Caco-2 (cell line): Measurements from ENCODE around the gene ATAD3B. TPM values are rescaled to one million over a fixed set of nuclear protein-coding genes. Genes with fewer than 3 reads are reported as not detected.

Source experiments
- BruUV-seq: library from RNA; stranded (reverse); fragments of 400-500 nt; replicated peaks from 2 replicates; lab custom pipeline; 2021; lab: Mats Ljungman, UMichigan
- CTCF ChIA-PET: fragments of 300-600 bp; sonication (Branson Sonifier 250); formaldehyde crosslinking; loops from one replicate; lab custom pipeline; 2022; ENCODE audit warnings: antibody characterized with exemption; lab: Charles Lee
- POLR2A ChIA-PET: fragments of 300-600 bp; sonication (Branson Sonifier 250); formaldehyde crosslinking; loops from one replicate; lab custom pipeline; 2022; ENCODE audit warnings: antibody characterized with exemption; lab: Charles Lee
- DNase-seq, 2 experiments: peaks; one replicate each; pipeline versions ENCODE4 v3.0.0 to v3.0.0-alpha.2; 2020 to 2022
- H3K27me3 ChIP-seq: replicated peaks from 2 replicates; pipeline ENCODE4 v1.6.0; 2011; ENCODE audit warnings: low read length; ENCODE audit not compliant: control insufficient read depth, insufficient read depth
- H3K36me3 ChIP-seq: 2 replicates; pipeline ENCODE4 v1.5.1; 2011; ENCODE audit warnings: low read length; ENCODE audit not compliant: control insufficient read depth, insufficient read depth
- H3K4me1 ChIP-seq: fragments of 250-450 bp; sonication (Bioruptor Pico); 2 replicates; pipeline ENCODE4 v1.5.1; 2020; ENCODE audit warnings: mild to moderate bottlenecking
- H3K4me3 ChIP-seq: 2 replicates; pipeline ENCODE4 v1.5.1; 2011; ENCODE audit warnings: low read depth, mild to moderate bottlenecking, control low read depth, low read length
- H3K9me3 ChIP-seq: fragments of 250-450 bp; sonication (Bioruptor Pico); 2 replicates; pipeline ENCODE4 v1.5.1; 2020; ENCODE audit warnings: mild to moderate bottlenecking, moderate library complexity
- H3K27ac Mint-ChIP-seq: one replicate; pipeline ENCODE4 v1.8.0; 2022; ENCODE audit warnings: mixed read lengths; ENCODE audit not compliant: unreplicated experiment
- H3K27me3 Mint-ChIP-seq: one replicate; pipeline ENCODE4 v1.8.0; 2022; ENCODE audit warnings: mixed read lengths; ENCODE audit not compliant: insufficient read depth, unreplicated experiment
- H3K36me3 Mint-ChIP-seq: one replicate; pipeline ENCODE4 v1.8.0; 2022; ENCODE audit warnings: mild to moderate bottlenecking, mixed read lengths; ENCODE audit not compliant: insufficient read depth, unreplicated experiment
- H3K4me1 Mint-ChIP-seq: one replicate; pipeline ENCODE4 v1.8.0; 2022; ENCODE audit warnings: low read depth, mixed read lengths; ENCODE audit not compliant: unreplicated experiment
- H3K4me3 Mint-ChIP-seq: one replicate; pipeline ENCODE4 v1.8.0; 2022; ENCODE audit warnings: mild to moderate bottlenecking, moderate library complexity, mixed read lengths; ENCODE audit not compliant: unreplicated experiment
- H3K9me3 Mint-ChIP-seq: one replicate; pipeline ENCODE4 v1.8.0; 2022; ENCODE audit warnings: mixed read lengths; ENCODE audit not compliant: unreplicated experiment
- intact Hi-C: fragments of 100-400 bp; cut with micrococcal nuclease; formaldehyde crosslinking; loops from one replicate; pipeline ENCODE4 v1.10.0; 2022; ENCODE audit not compliant: unreplicated experiment
- total RNA-seq: library from RNA; stranded (reverse); gene quantifications from 2 replicates; pipeline ENCODE4 v1.2.3, GENCODE V29; 2022
- TF ChIP-seq, protein P1 (sequence below), 2 experiments: fragments of 200-600 bp in 1 of 2; IDR thresholded peaks; 1 replicate in 1 of 2; 2 replicates in 1 of 2; pipeline versions ENCODE4 v1.5.1 to v1.8.0; 2011 to 2022; ENCODE audit warnings: antibody characterized with exemption in 1 of 2, control low read depth in 1 of 2, inconsistent platforms in 1 of 2, low read depth in 1 of 2, low read length in 1 of 2, mild to moderate bottlenecking in 1 of 2, moderate library complexity in 1 of 2; ENCODE audit not compliant: insufficient read depth in 1 of 2, severe bottlenecking in 1 of 2, unreplicated experiment in 1 of 2

ATAD3B gene
- total RNA-seq, 1 experiment from 2014 or later = 48.1 TPM

DNA sequence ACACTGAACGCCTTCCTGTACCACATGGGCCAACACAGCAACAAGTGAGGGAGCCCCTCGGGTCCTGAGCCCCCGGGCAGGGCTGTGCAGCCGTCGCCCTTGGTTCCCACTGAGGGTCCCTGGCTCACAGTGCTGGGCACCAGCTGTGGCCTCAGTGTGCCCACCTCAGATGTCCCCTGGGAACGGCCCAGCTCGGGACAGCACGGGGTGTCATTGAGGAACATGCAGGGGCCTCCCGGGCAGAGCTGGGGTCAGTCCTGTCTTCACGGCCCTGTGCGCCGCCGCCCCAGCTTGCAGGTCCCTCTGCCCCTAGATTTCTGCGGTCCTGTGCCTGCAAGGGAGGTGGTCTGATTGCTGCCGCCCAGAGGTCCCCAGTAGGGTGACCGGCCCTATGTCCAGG lies 17.7 kb downstream of the ATAD3B start:
- Mint-ChIP-seq H3K4me3 (no peak overlapping the region), H3K27ac (no peak overlapping the region), H3K27me3 (no peaks in the 10 kb centered on the region), H3K9me3 (no peaks in the 10 kb centered on the region), H3K4me1 (no peaks in the 10 kb centered on the region), H3K36me3 (peaks cover 88% of the 10 kb centered on the region)
- BruUV-seq = no TSS peak
- H3K27me3 ChIP-seq = no peaks in the 10 kb centered on the region
- POLR2A ChIA-PET = no interaction called here
- DNase-seq = no peak
- TF ChIP-seq, protein P1, sequence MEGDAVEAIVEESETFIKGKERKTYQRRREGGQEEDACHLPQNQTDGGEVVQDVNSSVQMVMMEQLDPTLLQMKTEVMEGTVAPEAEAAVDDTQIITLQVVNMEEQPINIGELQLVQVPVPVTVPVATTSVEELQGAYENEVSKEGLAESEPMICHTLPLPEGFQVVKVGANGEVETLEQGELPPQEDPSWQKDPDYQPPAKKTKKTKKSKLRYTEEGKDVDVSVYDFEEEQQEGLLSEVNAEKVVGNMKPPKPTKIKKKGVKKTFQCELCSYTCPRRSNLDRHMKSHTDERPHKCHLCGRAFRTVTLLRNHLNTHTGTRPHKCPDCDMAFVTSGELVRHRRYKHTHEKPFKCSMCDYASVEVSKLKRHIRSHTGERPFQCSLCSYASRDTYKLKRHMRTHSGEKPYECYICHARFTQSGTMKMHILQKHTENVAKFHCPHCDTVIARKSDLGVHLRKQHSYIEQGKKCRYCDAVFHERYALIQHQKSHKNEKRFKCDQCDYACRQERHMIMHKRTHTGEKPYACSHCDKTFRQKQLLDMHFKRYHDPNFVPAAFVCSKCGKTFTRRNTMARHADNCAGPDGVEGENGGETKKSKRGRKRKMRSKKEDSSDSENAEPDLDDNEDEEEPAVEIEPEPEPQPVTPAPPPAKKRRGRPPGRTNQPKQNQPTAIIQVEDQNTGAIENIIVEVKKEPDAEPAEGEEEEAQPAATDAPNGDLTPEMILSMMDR (IDR thresholded peaks at IDR 0.05; ENCODE audit: insufficient read depth in 1 of 2, low read depth in 1 of 2, low read length in 1 of 2, severe bottlenecking in 1 of 2, unreplicated experiment in 1 of 2) = no peak
- CTCF ChIA-PET = no interaction called here
- peaks cover 4% of the 10 kb centered on the region for H3K36me3 ChIP-seq
- no peaks in the 10 kb centered on the region for H3K9me3 ChIP-seq
- H3K4me1 ChIP-seq = no peaks in the 10 kb centered on the region
- intact Hi-C loops = no loop called here
- H3K4me3 ChIP-seq = no peak overlapping the region

DNA sequence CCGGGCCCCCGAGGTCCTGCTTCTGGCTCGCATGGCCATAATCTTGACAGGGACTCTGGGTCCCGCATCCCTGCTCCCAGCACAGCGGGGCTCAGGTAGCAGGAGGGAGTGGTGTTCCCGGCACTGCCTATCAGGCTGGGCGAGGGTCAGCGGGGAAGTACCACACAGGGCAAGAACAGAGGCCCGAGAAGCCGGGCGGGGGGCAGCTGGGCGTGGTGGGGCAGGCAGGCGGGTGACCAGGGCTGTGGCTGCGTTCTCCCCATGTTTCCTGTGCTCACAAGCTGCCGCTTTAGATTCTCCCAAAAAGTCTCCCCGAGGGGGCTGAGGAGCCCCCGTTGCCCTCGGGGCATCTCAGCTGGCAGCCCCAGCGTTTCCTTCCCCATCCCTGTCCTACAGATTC lies 18.3 kb downstream of the ATAD3B start:
- TF ChIP-seq, protein P1 (IDR thresholded peaks at IDR 0.05; ENCODE audit: insufficient read depth in 1 of 2, low read depth in 1 of 2, low read length in 1 of 2, severe bottlenecking in 1 of 2, unreplicated experiment in 1 of 2) = no peak
- H3K4me3 Mint-ChIP-seq = no peak overlapping the region
- DNase-seq = no peak
- no peaks in the 10 kb centered on the region for H3K9me3 Mint-ChIP-seq
- CTCF ChIA-PET = no interaction called here
- H3K4me3 ChIP-seq = no peak overlapping the region
- no peak overlapping the region for H3K27ac Mint-ChIP-seq
- H3K36me3 Mint-ChIP-seq = peaks cover 87% of the 10 kb centered on the region
- POLR2A ChIA-PET = no interaction called here
- no peaks in the 10 kb centered on the region for H3K4me1 ChIP-seq
- BruUV-seq = no TSS peak
- peaks cover 4% of the 10 kb centered on the region for H3K36me3 ChIP-seq
- no peaks in the 10 kb centered on the region for H3K27me3 ChIP-seq
- no peaks in the 10 kb centered on the region for H3K9me3 ChIP-seq
- no peaks in the 10 kb centered on the region for H3K27me3 Mint-ChIP-seq
- intact Hi-C loops = no loop called here
- no peaks in the 10 kb centered on the region for H3K4me1 Mint-ChIP-seq

DNA sequence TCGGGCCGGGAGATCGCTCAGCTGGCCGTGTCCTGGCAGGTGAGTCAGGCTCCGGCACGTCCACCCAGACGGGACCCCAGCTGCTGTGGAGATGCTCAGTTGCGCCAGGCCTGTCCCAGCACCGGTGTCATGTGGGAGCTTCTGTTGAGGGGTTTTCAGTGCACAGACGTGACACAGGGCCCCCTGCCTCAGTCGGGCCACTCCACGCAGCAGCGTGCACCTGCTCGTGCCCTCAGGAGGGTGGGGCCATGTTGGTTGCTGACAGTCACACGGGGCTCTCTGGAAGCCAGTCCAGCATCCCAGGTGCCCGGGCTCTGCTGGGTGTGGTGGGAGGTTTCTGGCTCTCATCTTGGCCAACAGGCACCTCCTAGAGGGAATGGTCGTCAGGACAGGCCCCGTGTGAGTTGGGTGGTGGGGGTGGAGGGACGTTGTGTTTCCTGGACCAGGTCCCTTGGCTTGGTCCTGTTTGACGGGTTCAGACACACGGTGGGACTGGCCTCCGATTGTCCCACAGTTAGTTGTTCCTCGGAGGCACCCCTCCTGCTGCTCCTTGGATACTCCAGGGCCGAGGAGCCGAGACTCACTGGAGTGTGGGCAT lies 19.2 kb downstream of the ATAD3B start:
- POLR2A ChIA-PET = no interaction called here
- H3K27me3 Mint-ChIP-seq = no peaks in the 10 kb centered on the region
- H3K4me1 Mint-ChIP-seq = no peaks in the 10 kb centered on the region

More for the DNA sequence above, 19.2 kb downstream of the ATAD3B start:
- H3K9me3 Mint-ChIP-seq = no peaks in the 10 kb centered on the region
- no TSS peak for BruUV-seq
- H3K4me1 ChIP-seq = no peaks in the 10 kb centered on the region
- CTCF ChIA-PET = interaction anchor here (1.1 kb wide), 1 partner anchor 14 kb away, joined by 5 read pairs; no protein-coding TSS in a partner anchor
- H3K36me3 Mint-ChIP-seq = peaks cover 87% of the 10 kb centered on the region
- H3K27me3 ChIP-seq = no peaks in the 10 kb centered on the region
- peaks cover 4% of the 10 kb centered on the region for H3K36me3 ChIP-seq
- H3K4me3 ChIP-seq = no peak overlapping the region
- H3K9me3 ChIP-seq = no peaks in the 10 kb centered on the region
- intact Hi-C loops = no loop called here
- no peak overlapping the region for H3K27ac Mint-ChIP-seq
- DNase-seq = no peak
- H3K4me3 Mint-ChIP-seq = no peak overlapping the region
- TF ChIP-seq, protein P1 (IDR thresholded peaks at IDR 0.05; ENCODE audit: insufficient read depth in 1 of 2, low read depth in 1 of 2, low read length in 1 of 2, severe bottlenecking in 1 of 2, unreplicated experiment in 1 of 2) = no peak
